Measurements from ENCODE around the gene CHFR. TPM values are rescaled to one million over a fixed set of nuclear protein-coding genes. Genes with fewer than 3 reads are reported as not detected.

The CHFR gene
- total RNA-seq, 1 experiment from 2014 or later: 74.0 TPM

GRCh38 chr12:132818562-132818961 is 68.8 kb downstream of the CHFR start:
- in situ Hi-C loops (cut with HindIII; ENCODE audit: low pct_unique_long_range_greater_than_20kb, low sequenced_read_pairs) (no loop called here), intact Hi-C loops (cut with micrococcal nuclease; ENCODE audit: unreplicated experiment) (no loop called here)
- Histone ChIP-seq H3K36me3 (ENCODE audit: control insufficient read depth, insufficient read depth, low read length) (peaks cover 16% of the 10 kb centered on the region), H3K4me1 (ENCODE audit: control insufficient read depth, insufficient read depth, low read length) (no peaks in the 10 kb centered on the region), H3K27me3 (ENCODE audit: control insufficient read depth, insufficient read depth, low read length) (no peaks in the 10 kb centered on the region), H3K4me3 (ENCODE audit: low read depth in 2 of 2, low read length in 2 of 2) (no peak overlapping the region), H3K9me3 (ENCODE audit: control insufficient read depth, insufficient read depth, low read depth, low read length) (no peaks in the 10 kb centered on the region), H3K27ac (ENCODE audit: low read length) (no peak overlapping the region)
- BruUV-seq (replicated peaks): no TSS peak
- CTCF ChIA-PET: no interaction called here
- no peak for ATAC-seq
- POLR2A ChIA-PET: no interaction called here
- TF ChIP-seq TCF7L2 (IDR thresholded peaks at IDR 0.05; ENCODE audit: low read depth, low read length): no peak
- no peak for TF ChIP-seq POLR2AphosphoS5 (IDR thresholded peaks at IDR 0.05; ENCODE audit: low read depth, low read length)
- TF ChIP-seq REST (IDR thresholded peaks at IDR 0.05; ENCODE audit: insufficient read depth in 1 of 2, low read depth in 2 of 2, low read length in 1 of 2): no peak
- TF ChIP-seq, protein P1, sequence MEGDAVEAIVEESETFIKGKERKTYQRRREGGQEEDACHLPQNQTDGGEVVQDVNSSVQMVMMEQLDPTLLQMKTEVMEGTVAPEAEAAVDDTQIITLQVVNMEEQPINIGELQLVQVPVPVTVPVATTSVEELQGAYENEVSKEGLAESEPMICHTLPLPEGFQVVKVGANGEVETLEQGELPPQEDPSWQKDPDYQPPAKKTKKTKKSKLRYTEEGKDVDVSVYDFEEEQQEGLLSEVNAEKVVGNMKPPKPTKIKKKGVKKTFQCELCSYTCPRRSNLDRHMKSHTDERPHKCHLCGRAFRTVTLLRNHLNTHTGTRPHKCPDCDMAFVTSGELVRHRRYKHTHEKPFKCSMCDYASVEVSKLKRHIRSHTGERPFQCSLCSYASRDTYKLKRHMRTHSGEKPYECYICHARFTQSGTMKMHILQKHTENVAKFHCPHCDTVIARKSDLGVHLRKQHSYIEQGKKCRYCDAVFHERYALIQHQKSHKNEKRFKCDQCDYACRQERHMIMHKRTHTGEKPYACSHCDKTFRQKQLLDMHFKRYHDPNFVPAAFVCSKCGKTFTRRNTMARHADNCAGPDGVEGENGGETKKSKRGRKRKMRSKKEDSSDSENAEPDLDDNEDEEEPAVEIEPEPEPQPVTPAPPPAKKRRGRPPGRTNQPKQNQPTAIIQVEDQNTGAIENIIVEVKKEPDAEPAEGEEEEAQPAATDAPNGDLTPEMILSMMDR (IDR thresholded peaks at IDR 0.05): no peak
- no peak for TF ChIP-seq SIN3A (IDR thresholded peaks at IDR 0.05; ENCODE audit: borderline replicate concordance, insufficient read depth, low read depth, low read length)
- DNase-seq (ENCODE audit: low read depth, low spot score): no peak

DNA sequence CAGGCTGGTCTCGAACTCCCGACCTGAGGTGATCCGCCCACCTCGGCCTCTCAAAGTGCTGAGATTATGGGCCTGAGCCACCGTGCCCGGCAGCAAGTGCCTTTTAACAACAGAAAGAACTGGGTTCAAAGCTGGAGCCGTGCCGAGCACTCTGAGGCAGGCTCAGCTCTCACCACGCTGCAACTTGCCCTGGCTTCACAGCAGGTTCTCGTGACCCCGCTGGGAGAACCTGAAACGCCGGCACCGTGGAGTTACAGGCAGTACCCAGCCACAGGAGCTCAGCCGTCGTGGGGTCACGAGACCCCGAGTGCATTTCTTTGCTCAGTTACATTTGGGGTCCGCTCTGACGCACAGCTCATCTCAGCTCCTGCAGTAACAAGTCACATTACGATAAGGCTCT is 73.2 kb downstream of the CHFR start:
- Histone ChIP-seq H3K27ac (ENCODE audit: low read length) (no peak overlapping the region), H3K4me1 (ENCODE audit: control insufficient read depth, insufficient read depth, low read length) (no peaks in the 10 kb centered on the region), H3K36me3 (ENCODE audit: control insufficient read depth, insufficient read depth, low read length) (peaks cover 20% of the 10 kb centered on the region), H3K4me3 (ENCODE audit: low read depth in 2 of 2, low read length in 2 of 2) (no peak overlapping the region), H3K27me3 (ENCODE audit: control insufficient read depth, insufficient read depth, low read length) (no peaks in the 10 kb centered on the region), H3K9me3 (ENCODE audit: control insufficient read depth, insufficient read depth, low read depth, low read length) (no peaks in the 10 kb centered on the region)
- POLR2A ChIA-PET: interaction anchor here (0.7 kb wide), 1 partner anchor 52 kb away, joined by 5 read pairs; no protein-coding TSS in a partner anchor
- TF ChIP-seq SIN3A (IDR thresholded peaks at IDR 0.05; ENCODE audit: borderline replicate concordance, insufficient read depth, low read depth, low read length) (no peak), REST (IDR thresholded peaks at IDR 0.05; ENCODE audit: insufficient read depth in 1 of 2, low read depth in 2 of 2, low read length in 1 of 2) (no peak), TCF7L2 (IDR thresholded peaks at IDR 0.05; ENCODE audit: low read depth, low read length) (no peak), POLR2AphosphoS5 (IDR thresholded peaks at IDR 0.05; ENCODE audit: low read depth, low read length) (no peak)
- TF ChIP-seq, protein P1 (IDR thresholded peaks at IDR 0.05): no peak
- DNase-seq (ENCODE audit: low read depth, low spot score) (no peak), ATAC-seq (no peak)
- CTCF ChIA-PET: no interaction called here
- in situ Hi-C loops (cut with HindIII; ENCODE audit: low pct_unique_long_range_greater_than_20kb, low sequenced_read_pairs) (no loop called here), intact Hi-C loops (cut with micrococcal nuclease; ENCODE audit: unreplicated experiment) (no loop called here)
- no TSS peak for BruUV-seq (replicated peaks)

All from Panc1 (cell line).